NCI-H748 treated with DMSO at 0.1 percent for 48 hours (cell line): Measurements from ENCODE around the gene MAST3.

Experiments
- DNase-seq: peaks from one replicate; lab custom pipeline; 2025; lab: John Stamatoyannopoulos, UW

MAST3 gene

DNA sequence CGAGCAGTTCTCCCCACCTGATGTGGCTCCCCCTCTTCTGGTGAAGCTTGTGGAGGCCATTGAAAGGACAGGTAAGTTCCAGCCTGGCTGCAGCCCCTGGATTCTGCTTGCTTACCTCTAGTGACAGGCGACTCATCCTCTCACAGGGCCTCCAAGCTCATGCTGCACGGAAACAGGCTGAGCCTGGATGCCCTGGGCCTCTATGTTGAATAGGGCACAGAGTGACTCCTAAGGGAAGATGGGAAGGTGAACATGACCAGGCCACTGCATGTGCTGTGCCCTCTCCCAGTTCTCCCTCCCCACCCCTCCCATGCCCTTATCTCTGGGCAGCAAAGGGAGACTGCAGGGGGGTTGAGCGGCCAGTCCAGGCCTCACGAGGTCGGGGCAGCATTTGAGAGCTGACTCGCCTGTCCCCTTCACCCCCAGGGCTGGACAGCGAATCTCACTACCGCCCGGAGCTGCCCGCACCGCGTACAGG, 63.0 kb downstream of the MAST3 start:
- no peak for DNase-seq

- DNase-seq = no peak
Measured at GRCh38 chr19:18160971-18161635, 63.5 kb downstream of the MAST3 start.

- no peak for DNase-seq
Measured at GRCh38 chr19:18161636-18162002, 64.0 kb downstream of the MAST3 start.

DNA sequence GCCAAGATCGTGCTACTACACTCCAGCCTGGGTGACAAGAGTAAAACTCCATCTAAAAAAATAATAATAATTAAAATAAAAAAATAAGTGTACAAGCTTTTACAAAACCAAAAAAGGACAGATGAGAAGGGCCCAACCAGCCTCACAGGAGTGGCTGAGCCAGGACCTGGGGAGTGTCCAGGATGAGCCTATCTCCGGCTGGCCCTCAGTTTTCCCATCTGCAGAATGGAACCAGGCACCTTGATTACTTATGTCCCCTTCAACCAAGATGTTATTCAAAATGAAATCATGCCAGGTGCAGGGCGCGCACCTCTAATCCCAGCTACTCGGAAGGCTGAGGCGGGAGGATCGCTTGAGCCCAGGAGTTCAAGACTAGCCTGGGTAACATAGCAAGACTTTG, 66.5 kb downstream of the MAST3 start:
- no peak for DNase-seq

DNA sequence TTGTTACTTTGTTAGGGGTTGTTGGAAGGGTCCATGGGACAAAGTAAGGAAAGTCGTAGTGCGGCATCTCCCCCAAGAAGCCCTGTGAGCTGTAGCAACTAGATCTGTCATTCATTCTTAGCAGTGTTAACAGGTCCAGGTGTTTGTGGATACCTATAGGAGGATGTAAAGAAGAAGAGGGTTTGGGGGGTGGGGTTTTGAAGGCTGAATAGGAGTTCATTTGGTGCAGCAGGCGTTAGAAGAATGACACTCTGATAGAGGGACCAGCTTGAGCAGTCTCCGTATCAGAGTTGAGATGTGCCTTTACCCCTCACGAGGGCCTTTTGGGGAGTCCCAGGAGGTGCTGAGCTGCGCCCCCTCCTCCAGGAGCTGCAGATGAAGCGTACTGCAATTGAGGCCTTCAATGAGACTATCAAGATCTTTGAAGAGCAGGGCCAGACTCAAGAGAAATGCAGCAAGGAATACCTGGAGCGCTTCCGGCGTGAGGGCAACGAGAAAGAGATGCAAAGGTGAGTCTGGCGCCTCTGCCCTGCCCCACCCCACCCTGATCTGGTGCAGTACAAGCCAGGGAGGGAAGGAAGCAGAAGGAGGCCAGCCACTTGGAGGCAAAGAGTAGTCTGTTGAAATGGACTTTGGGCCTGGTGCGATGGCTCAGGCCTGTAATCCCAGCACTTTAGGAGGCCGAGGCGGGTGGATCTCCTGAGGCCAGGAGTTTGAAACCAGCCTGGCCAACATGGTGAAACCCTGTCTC, 68.4 kb downstream of the MAST3 start:
- no peak for DNase-seq

- DNase-seq = no peak
Measured at GRCh38 chr19:18167011-18167410, 69.4 kb downstream of the MAST3 start.

DNA sequence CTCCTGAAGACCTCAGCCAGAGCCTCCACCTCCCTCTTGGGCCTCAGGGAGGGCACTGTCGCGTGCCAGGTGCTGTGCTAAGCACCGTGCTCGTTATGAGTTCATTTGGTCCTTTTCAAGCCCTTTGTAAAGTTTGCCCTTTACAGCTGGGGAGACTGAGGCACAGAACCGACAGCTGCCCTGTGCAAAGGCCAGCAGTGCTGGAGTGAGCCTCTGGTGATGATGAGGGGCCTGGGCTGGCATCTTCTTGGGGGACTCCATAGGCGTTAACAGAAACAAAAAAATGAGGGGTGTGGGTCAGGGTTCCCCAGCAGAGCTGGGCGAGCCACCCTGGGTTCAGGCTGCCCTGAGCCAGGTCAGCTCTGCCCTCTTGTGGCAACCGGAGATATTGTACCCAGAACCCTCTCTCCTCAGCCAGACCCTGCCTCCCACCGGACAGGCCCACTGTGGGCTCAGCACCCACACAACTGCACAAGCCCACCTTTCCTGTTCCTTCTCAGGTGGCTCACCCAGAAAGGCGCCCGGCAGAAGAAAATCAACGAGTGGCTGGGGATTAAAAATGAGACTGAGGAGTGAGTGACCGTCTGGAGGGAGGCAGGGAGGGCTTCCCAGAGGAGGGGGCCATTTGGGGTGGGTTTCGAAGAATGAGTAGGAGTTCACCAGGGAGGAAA, 70.5 kb downstream of the MAST3 start:
- no peak for DNase-seq

- no peak for DNase-seq
Measured at GRCh38 chr19:18168673-18169381, 71.2 kb downstream of the MAST3 start.

GRCh38 chr19:18170714-18171255, 73.2 kb downstream of the MAST3 start:
- no peak for DNase-seq

- DNase-seq = no peak
Measured at GRCh38 chr19:18171605-18172327, 74.2 kb downstream of the MAST3 start.

GRCh38 chr19:18172331-18173053, 74.9 kb downstream of the MAST3 start:
- DNase-seq = no peak

GRCh38 chr19:18173054-18173571, 75.5 kb downstream of the MAST3 start:
- no peak for DNase-seq

DNA sequence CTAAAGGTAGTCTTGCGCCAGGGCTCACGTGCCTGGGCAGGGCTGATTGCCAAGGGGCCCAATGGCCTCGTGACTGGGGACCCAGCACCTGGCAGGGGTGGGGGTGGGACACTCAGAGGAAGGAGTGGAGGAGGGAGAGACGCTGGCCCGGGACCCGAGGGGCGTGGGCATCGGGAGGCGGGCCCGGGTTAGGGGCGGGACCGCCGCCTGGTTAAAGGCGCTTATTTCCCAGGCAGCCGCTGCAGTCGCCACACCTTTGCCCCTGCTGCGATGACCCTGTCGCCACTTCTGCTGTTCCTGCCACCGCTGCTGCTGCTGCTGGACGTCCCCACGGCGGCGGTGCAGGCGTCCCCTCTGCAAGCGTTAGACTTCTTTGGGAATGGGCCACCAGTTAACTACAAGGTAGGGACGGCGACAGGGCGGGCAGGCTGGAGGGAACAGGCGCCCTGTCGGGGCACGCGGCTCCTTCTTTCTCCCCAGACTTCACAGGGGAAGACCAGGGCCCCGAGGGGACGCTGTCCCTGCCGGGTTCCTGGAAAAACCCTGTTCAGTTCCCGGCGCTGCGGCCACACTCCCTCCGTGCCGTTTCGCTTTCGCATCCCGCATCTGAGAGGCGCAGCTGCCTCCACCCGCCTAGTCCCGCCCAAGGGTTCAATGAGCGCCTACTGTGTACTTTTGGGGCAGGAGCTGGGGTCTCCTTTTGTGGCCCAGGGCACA, 76.2 kb downstream of the MAST3 start, which contains the start of gene IFI30:
Gene IFI30, plus strand, starts transcription at position 242 of the 717 bp plus-strand sequence. Its CDS starts 29 bp downstream, at position 271.
- no peak for DNase-seq

GRCh38 chr19:18174983-18175382, 77.4 kb downstream of the MAST3 start:
- DNase-seq = no peak

DNA sequence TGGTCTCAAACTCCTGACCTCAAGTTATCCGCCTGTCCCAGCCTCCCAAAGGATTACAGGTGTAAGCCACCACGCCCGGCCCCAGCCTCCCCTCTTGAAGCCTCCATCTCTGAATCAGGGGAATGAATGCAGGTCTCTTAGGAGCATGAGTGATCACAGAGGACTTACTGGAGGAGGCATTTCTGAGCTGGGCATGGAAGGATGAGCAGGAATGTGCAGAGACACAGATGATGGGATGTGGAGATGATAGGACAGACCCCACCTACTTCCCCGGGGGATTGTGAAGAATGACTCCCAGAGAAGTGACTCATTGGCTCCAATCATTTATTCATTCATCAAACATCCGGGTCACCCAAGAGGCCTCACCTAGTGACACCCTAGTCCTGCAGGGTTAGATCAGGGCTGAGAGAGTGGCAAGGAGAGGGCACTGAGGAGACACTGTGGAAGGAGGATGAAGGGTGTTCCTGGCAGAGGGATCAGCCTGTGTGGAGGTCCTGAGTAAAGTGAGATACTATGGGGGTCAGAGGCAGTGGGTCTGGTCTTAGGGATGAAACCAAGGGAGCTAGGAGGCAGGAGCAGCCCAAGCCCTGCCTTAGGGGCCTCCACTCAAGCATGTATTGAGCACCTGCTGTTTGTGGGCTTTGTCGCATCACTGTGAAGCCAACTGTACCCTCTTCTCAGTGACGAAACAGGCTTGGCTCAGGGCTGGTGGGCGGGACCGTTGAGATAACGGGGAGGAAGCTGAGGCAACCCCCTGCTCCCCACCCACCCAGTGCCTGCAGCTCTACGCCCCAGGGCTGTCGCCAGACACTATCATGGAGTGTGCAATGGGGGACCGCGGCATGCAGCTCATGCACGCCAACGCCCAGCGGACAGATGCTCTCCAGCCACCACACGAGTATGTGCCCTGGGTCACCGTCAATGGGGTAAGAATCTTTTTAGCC, 79.1 kb downstream of the MAST3 start:
- DNase-seq = no peak

DNA sequence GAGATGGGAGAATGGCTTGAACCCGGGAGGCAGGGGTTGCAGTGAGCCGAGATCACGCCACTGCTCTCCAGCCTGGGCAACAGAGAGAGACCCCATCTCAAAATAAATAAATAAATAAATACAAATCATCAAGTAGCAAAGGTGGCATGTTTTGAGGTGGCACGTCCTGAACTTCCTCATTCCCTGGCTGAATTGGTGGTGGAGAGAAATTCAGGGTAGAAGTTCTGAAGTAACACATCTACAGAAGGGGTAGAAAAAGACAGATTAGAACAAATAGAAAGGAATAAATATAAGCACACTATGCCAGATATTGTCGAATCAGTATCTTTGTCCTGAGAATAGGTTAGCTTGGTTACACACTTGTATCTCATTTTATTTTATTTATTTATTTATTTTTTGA, 82.4 kb downstream of the MAST3 start:
- DNase-seq = no peak

- no peak for DNase-seq
Measured at GRCh38 chr19:18183529-18183928, 86.0 kb downstream of the MAST3 start.

DNA sequence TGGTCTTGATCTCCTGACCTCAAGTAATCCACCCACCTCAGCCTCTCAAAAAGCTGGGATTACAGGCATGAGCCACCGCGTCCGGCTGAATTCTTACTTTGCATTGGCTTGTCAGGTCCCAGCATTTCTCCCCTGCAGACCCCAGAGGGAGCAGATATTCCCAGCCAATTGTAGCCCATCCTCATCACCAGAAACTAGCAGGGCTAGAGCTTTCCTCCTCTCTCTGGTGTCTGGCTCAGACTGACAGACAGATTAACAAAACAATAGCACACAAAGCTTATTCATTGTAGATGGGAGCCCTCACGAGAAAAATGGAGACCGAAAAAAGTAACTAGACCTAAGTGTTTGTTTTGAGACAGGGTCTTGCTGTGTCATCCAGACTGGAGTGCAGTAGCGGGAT, 88.0 kb downstream of the MAST3 start:
- no peak for DNase-seq

DNA sequence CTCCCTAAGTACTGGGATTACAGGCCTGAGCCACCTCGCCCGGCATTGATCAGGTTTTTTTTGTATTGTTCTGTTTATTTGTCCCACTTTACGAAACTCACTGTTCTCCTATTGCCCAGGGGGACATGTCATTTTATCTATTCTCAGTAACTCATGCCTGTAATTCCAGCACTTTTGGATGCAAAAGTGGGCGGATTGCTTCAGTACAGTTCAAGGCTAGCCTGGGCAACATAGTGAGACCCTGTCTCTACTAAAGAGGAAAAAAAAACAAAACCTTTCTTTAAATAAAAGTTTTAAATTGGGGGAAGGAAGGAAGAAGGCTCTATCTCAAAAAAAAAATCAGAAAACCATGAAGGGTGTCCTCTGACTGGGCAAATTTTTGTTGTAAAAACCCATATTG, 92.7 kb downstream of the MAST3 start:
- no peak for DNase-seq
